Adipocyte (in vitro differentiated cells): ENCODE results near the gene TBXT.
A peak's percentile ranks its signal among the peaks of the same experiment; 100 is the strongest.

Source experiments
- DNase-seq: peaks from one replicate; pipeline ENCODE4 v3.0.0-alpha.2; 2015; ENCODE audit warnings: low read depth
- H3K27me3 ChIP-seq: replicated peaks from 2 replicates; pipeline ENCODE4 v1.7.0; 2013; ENCODE audit warnings: mild to moderate bottlenecking, low read length, moderate library complexity; ENCODE audit not compliant: control insufficient read depth, insufficient read depth
- H3K36me3 ChIP-seq: 2 replicates; pipeline ENCODE4 v1.7.0; 2013; ENCODE audit warnings: low read length, mild to moderate bottlenecking, moderate library complexity; ENCODE audit not compliant: control insufficient read depth, insufficient read depth, severe bottlenecking
- H3K4me1 ChIP-seq: 2 replicates; pipeline ENCODE4 v1.7.0; 2013; ENCODE audit warnings: mild to moderate bottlenecking, low read length, moderate library complexity; ENCODE audit not compliant: control insufficient read depth, insufficient read depth
- H3K4me3 ChIP-seq: 2 replicates; pipeline ENCODE4 v1.7.0; 2013; ENCODE audit warnings: mild to moderate bottlenecking, low read length, moderate library complexity
- H3K9ac ChIP-seq: 2 replicates; pipeline ENCODE4 v1.7.0; 2013; ENCODE audit warnings: mild to moderate bottlenecking, low read length, moderate library complexity
- H3K9me3 ChIP-seq: 2 replicates; pipeline ENCODE4 v1.7.0; 2013; ENCODE audit warnings: mild to moderate bottlenecking, low read length, moderate library complexity; ENCODE audit not compliant: control insufficient read depth

TBXT gene

DNA sequence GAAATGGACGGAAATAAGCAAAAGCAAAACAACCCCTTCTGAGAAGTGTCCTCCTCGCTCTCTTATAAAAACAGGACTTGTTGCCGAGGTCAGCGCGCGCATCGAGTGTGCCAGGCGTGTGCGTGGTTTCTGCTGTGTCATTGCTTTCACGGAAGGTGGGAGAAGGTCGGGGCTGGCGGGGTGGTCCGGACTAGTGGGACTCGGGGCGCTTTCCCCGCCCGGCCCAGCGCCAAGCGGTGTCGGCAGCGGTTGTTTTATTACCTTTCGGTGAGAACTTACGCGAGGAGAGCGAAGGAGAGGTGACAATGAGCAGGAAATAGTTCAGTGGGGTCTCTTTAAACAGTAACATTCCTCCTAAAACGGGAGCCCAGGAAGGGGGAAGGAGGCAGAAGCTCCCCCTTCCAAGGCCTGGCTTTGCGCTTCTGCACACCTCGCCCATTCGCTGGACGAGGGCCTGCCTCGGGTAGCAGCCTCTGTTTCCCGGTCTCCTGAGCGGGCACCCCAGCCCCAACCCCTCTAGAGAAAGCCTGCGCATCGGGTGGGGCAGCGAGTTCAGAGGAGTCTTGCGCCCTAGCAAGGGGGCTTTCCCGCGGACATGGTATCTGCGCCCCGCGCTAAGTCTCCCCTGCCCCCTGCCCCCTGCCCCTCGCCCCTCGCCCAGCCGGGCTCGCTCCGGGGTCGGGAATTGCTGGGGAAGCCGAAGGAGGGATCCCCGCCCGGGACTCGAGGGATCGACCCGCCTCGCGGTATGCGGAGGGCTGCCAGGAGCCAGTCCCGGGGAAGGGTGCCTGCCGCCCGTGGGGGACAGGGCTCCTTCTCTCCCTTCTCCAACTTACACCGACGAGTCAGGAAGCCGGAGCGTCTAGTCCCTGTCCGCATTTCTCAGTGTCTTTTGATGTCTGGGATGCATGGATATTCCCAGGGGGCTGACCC is 1.2 kb upstream of the TBXT start:
- H3K36me3 ChIP-seq = no peaks in the 10 kb centered on the region
- peak overlapping the region; percentile 33 for H3K4me3 ChIP-seq
- no peak for DNase-seq
- no peaks in the 10 kb centered on the region for H3K9me3 ChIP-seq
- H3K4me1 ChIP-seq = no peaks in the 10 kb centered on the region
- H3K27me3 ChIP-seq = peaks cover 87% of the 10 kb centered on the region
- no peak overlapping the region for H3K9ac ChIP-seq

DNA sequence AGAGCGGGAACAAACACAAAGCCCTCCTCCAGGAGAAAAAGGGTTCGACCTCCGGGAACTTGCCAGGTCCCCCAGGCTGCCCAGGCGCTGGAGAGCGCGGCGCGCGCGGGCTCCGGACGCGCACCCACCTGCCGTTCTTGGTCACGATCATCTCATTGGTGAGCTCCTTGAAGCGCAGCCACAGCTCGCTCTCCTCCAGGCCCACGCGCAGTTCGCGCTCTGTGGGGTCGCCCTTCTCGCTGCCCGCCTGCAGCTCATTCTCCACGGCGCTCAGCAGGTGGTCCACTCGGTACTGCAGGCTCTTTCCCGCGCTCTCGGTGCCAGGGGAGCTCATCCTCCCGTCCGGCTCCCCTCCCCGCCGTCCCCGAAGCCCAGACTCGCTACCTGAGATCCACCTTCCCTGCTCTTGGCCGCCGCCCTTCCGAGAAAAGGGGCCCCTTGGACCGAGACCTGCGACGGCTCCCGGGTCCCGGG is 356 bp downstream of the TBXT start:
- H3K4me3 ChIP-seq = no peak overlapping the region
- peaks cover 80% of the 10 kb centered on the region for H3K27me3 ChIP-seq
- no peaks in the 10 kb centered on the region for H3K9me3 ChIP-seq
- H3K9ac ChIP-seq = no peak overlapping the region
- no peaks in the 10 kb centered on the region for H3K4me1 ChIP-seq
- DNase-seq = no peak
- H3K36me3 ChIP-seq = no peaks in the 10 kb centered on the region

DNA sequence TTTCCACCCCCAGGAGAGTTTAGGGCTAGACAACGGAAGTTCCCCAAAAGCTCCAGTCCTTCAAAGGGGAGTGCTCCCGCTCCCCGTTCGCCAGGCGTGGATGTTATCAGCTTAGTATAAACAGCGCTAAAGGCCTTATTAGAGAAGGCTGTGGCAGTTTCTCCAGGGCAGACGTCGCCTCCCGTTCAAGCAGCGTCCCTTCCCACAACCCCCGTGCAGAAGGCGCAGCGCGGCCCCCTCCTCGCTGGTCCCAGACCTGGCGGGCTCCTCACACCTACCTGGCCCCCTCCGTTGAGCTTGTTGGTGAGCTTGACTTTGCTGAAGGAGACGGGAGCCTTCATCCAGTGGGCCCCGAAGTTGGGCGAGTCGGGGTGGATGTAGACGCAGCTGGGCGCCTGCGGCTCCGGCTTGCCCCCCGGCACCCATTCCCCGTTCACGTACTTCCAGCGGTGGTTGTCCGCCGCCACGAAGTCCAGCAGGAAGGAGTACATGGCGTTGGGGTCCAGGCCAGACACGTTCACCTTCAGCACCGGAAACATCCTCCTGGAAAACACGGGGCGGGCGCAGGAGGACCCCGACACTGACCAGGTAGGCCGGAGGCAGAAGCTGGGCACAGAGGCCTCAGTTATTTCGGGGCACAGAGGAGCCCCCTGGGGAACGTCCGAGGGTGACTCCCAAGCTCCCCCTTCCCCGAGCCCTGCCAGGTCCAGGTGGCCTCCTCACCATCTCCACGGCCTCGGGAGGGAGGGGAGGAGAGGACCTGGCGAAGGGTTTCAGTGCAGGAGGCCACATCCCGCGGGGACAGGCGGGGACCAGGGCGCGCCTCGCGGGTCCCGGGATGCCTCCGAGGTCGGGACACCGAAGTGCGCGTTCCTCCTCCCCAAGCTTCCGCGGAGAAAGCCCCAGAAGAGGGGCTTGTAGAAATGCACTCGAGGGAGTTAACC is 1.1 kb downstream of the TBXT start:
- Histone ChIP-seq H3K4me3 (no peak overlapping the region), H3K4me1 (no peaks in the 10 kb centered on the region), H3K9me3 (no peaks in the 10 kb centered on the region), H3K9ac (no peak overlapping the region), H3K36me3 (no peaks in the 10 kb centered on the region), H3K27me3 (peaks cover 73% of the 10 kb centered on the region)
- DNase-seq = no peak

DNA sequence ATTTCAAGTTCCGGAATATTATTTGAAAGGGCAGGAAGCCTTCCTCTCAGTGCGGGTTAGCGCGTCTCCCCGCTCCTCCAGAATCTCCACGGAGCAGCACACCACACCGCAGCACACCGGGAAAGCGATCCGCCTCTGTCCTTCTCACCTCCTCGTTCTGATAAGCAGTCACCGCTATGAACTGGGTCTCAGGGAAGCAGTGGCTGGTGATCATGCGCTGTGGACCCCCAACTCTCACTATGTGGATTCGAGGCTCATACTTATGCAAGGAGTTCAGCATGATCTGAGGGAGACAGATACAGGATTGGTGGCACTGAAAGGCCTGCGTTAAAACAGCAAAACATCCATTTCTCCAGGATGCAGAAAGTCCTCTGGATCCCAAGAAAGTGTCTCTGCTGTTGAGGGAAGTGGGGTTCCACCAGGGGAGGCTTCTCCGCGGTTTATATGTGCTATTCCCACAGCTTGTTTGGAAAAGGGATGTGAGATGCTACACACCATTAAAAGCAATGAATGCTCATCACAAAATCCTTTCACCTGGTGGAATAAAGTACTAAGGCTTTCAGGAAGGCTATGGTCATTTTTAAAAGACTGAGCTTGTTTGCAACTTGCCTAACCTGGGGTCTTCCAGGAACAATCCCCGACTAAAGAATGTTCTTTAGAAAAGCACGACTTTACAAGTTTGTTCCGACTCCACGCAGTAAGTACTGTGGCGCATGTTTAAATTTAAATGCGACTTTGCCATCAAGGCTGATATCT is 1.9 kb downstream of the TBXT start:
- H3K36me3 ChIP-seq = no peaks in the 10 kb centered on the region
- no peak for DNase-seq
- peaks cover 66% of the 10 kb centered on the region for H3K27me3 ChIP-seq
- H3K4me1 ChIP-seq = no peaks in the 10 kb centered on the region
- no peaks in the 10 kb centered on the region for H3K9me3 ChIP-seq
- H3K9ac ChIP-seq = no peak overlapping the region
- H3K4me3 ChIP-seq = no peak overlapping the region

DNA sequence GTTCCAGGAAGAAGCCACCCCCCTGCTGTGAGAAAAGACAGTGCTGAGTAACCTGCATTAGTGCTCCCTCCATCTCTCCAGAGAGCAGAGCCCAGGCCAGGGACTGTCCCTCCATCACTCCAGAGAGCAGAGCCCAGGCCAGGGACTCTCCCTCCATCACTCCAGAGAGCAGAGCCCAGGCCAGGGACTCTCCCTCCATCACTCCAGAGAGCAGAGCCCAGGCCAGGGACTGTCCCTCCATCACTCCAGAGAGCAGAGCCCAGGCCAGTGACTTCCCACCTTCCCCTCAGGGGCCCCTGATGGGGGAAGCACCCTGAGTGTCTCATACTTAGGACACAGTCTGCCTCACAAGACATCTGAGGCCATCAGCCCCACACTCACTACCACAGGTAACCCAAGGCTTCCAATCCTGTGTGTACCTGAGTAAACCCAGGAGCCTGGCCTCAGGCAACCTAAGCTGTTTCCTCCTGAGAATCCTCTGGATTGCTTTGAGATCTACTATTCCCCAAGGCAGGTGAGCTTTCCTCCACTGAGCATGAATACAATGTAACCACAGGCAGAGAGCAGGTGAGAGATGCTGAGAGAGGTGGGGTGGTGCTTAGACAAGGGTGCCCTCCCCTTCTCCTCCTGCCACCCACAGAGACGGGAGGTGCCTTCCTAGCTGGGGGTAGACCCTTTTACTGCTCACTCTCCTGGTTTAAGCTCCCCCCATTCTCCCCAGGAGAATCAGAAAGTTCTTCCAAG is 4.9 kb downstream of the TBXT start:
- Histone ChIP-seq H3K9ac (no peak overlapping the region), H3K4me3 (no peak overlapping the region), H3K27me3 (peaks cover 48% of the 10 kb centered on the region), H3K9me3 (no peaks in the 10 kb centered on the region), H3K36me3 (no peaks in the 10 kb centered on the region), H3K4me1 (no peaks in the 10 kb centered on the region)
- DNase-seq = no peak

DNA sequence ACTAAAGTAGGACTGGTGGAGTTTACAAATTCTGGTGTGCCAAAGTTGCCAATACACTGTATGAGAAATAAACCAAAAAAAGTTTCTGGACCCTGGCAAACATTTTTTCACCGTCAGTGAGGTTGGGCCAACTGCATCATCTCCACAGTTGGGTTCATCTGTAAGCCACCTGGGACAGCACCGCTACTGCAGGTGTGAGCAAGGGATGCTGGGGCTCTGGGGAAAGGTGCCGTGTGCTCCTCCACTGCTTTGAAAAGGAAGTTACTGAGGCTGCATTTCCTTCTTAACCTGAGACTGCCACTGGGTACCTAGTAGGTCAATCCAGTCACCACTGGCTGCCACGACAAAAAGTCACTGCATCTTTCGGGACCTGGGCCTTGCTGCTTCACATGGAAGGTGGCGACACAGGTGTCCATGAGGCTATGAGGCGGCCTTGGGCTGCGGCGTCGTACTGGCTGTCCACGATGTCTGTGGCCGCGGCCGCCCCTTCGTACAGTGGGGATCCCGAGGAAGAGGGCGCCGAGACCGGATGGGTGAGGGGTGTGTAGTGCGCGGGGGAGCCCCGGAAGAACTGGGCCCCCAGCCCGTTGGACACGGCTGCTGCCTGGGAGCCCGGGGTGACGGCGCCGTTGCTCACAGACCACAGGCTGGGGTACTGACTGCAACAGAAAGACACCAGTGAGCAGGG is 9.6 kb downstream of the TBXT start:
- peaks cover 10% of the 10 kb centered on the region for H3K27me3 ChIP-seq
- DNase-seq = no peak
- H3K4me1 ChIP-seq = no peaks in the 10 kb centered on the region
- H3K9ac ChIP-seq = no peak overlapping the region
- H3K9me3 ChIP-seq = no peaks in the 10 kb centered on the region
- H3K36me3 ChIP-seq = no peaks in the 10 kb centered on the region
- no peak overlapping the region for H3K4me3 ChIP-seq

DNA sequence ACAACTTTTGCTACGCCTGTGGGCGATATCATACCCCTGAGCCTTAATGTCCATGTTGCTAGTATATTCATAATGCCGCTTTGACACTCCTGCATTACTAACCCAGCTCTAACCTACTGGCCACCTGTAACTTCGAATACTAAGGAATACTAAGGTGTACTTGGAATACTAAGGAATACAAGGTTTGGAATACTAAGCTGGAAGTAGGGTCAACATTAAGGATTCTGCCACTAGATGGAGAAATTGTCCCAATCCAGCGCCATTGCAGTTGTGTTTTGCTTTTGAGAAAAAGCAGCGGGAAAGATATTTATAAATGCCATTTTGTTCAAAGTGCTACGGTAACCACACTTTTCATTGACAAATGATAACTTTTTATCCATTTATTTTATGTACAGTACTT is 10.7 kb downstream of the TBXT start:
- Histone ChIP-seq H3K36me3 (no peaks in the 10 kb centered on the region), H3K9me3 (no peaks in the 10 kb centered on the region), H3K27me3 (peaks cover 8% of the 10 kb centered on the region), H3K4me1 (no peaks in the 10 kb centered on the region), H3K4me3 (no peak overlapping the region), H3K9ac (no peak overlapping the region)
- peak; percentile 8 for DNase-seq

DNA sequence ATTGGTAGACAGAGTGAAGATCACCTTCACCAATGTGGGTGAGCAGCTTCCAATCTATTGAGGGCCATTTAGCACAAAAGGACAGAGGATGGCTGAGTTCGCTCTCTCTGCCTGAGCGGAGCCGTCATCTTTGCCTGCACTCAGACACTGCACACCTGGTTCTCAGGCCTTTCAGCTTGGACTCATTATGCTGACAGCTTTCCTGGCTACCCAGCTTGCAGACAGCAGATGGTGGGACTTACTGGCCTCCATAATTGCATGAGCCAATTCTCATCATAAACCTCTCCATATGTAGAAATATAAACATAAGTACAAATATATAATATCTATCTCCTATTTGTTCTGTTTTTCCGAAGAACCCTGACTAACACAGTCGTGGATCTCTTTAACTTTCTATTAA is 13.7 kb downstream of the TBXT start:
- DNase-seq = no peak
- Histone ChIP-seq H3K36me3 (no peaks in the 10 kb centered on the region), H3K4me1 (no peaks in the 10 kb centered on the region), H3K9me3 (peaks cover 3% of the 10 kb centered on the region), H3K9ac (no peak overlapping the region), H3K27me3 (peaks cover 3% of the 10 kb centered on the region), H3K4me3 (no peak overlapping the region)

DNA sequence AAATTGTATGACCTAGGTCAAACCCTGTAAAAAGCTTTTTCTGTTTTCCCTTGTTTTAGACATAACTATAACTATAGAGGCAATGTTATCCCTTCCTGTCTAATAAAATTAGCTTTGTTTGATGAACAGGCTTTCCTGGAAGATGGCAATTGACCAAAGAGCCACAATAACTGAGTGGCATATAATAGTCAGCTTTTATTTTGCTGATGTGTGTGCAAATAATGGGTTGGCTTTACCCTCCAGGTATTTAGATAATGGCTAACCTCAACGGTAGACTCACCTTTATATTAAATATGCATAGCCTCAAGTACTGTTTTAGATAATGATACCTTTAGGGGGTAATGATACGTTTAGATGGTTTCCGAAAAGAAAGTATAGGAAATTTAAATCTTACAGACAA is 15.0 kb downstream of the TBXT start:
- H3K4me3 ChIP-seq = no peak overlapping the region
- H3K36me3 ChIP-seq = no peaks in the 10 kb centered on the region
- peaks cover 3% of the 10 kb centered on the region for H3K27me3 ChIP-seq
- no peak overlapping the region for H3K9ac ChIP-seq
- peaks cover 3% of the 10 kb centered on the region for H3K9me3 ChIP-seq
- no peaks in the 10 kb centered on the region for H3K4me1 ChIP-seq
- DNase-seq = no peak

DNA sequence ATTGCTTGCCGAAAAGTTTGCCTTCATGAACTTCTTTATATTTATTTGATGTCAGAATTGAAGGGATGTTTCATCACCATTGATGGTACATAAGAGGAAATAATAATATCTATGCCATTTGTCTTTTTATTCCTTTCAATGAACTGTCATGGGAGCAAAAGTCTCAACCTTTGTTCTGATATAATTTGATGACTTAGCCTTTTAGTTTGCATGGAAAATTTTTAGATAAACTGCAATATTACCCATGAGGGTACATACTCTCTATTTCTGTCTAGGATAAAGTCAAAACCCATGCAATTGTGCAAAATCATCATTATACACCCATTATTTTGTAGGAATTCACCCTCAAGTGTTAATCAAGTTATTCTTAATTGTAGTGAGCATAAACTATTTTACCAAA is 15.9 kb downstream of the TBXT start:
- H3K36me3 ChIP-seq = no peaks in the 10 kb centered on the region
- peaks cover 3% of the 10 kb centered on the region for H3K9me3 ChIP-seq
- H3K9ac ChIP-seq = no peak overlapping the region
- DNase-seq = no peak
- H3K4me1 ChIP-seq = no peaks in the 10 kb centered on the region
- H3K27me3 ChIP-seq = peaks cover 3% of the 10 kb centered on the region
- H3K4me3 ChIP-seq = no peak overlapping the region
